Muscle layer of duodenum (tissue), 2 donors: ENCODE measurements around the gene ULK4.
"Not testable (repeated sequence)": the region's sequence is repeated elsewhere in the genome, so short reads cannot be mapped to it uniquely, and the experiment has no call there.

Experiments
- H3K27ac ChIP-seq: one replicate; pipeline ENCODE4 v1.7.0; 2013; ENCODE audit warnings: mild to moderate bottlenecking, low read length
- H3K27me3 ChIP-seq: one replicate; pipeline ENCODE4 v1.7.0; 2013; ENCODE audit warnings: low read depth, mild to moderate bottlenecking, control low read depth, low read length
- H3K36me3 ChIP-seq, 2 donors: one replicate each; pipeline ENCODE4 v1.7.0; 2013; ENCODE audit warnings: low read length in 2 of 2, control low read depth in 1 of 2, mild to moderate bottlenecking in 1 of 2; ENCODE audit not compliant: insufficient read depth in 2 of 2, control insufficient read depth in 1 of 2
- H3K4me1 ChIP-seq, 2 donors: one replicate each; pipeline ENCODE4 v1.7.0; 2013; ENCODE audit warnings: low read length in 2 of 2, mild to moderate bottlenecking in 2 of 2, control low read depth in 1 of 2, moderate library complexity in 1 of 2; ENCODE audit not compliant: insufficient read depth in 2 of 2, control insufficient read depth in 1 of 2
- H3K4me3 ChIP-seq, 2 donors: one replicate each; pipeline ENCODE4 v1.7.0; 2013; ENCODE audit warnings: low read length in 2 of 2, low read depth in 1 of 2, mild to moderate bottlenecking in 1 of 2
- H3K9me3 ChIP-seq, 2 donors: one replicate each; pipeline ENCODE4 v1.7.0; 2013; ENCODE audit warnings: low read length in 2 of 2, control low read depth in 1 of 2, mild to moderate bottlenecking in 1 of 2; ENCODE audit not compliant: control insufficient read depth in 1 of 2
- donor health status: healthy.

The ULK4 gene

GRCh38 chr3:41863024-41863423, 98.9 kb downstream of the ULK4 start:
- Histone ChIP-seq H3K4me1 (no peaks in the 10 kb centered on the region), H3K36me3 (no peaks in the 10 kb centered on the region), H3K27ac (no peak overlapping the region), H3K27me3 (no peaks in the 10 kb centered on the region), H3K9me3 (no peaks in the 10 kb centered on the region), H3K4me3 (no peak overlapping the region)

GRCh38 chr3:41860489-41860888, 101.4 kb downstream of the ULK4 start:
- not testable (repeated sequence) for H3K4me3 ChIP-seq, H3K36me3 ChIP-seq, H3K27ac ChIP-seq, H3K4me1 ChIP-seq, H3K27me3 ChIP-seq, H3K9me3 ChIP-seq

DNA sequence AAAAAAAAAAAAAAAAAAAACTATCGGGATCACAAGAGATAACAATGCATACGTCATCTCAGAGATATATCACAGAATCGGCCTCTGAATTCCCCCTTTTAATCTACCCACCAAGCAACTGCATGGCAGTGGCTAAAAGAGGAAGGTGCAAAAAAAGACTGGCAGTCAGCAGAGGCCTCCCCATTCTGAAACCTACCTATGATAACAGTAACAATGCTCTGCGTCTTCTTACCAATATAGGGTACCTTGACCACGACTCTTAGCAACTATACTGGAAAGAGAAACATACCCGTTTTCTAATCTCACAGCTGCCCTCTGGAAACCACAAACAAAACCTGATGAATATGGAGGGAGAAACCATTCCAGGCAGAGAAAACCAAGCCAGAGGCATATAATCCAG, 106.9 kb downstream of the ULK4 start:
- Histone ChIP-seq H3K9me3 (no peaks in the 10 kb centered on the region), H3K4me3 (no peak overlapping the region), H3K27ac (no peak overlapping the region), H3K36me3 (no peaks in the 10 kb centered on the region), H3K4me1 (no peaks in the 10 kb centered on the region), H3K27me3 (no peaks in the 10 kb centered on the region)

- H3K4me3 ChIP-seq: no peak overlapping the region
- peaks cover 0 to under 1% of the 10 kb centered on the region in 2 donors for H3K4me1 ChIP-seq
- no peaks in the 10 kb centered on the region for H3K36me3 ChIP-seq
- no peaks in the 10 kb centered on the region for H3K9me3 ChIP-seq
- no peak overlapping the region for H3K27ac ChIP-seq
- H3K27me3 ChIP-seq: no peaks in the 10 kb centered on the region
These were observed 108.2 kb downstream of the ULK4 start for GRCh38 chr3:41853540-41854196.

- no peak overlapping the region for H3K27ac ChIP-seq
- H3K27me3 ChIP-seq: no peaks in the 10 kb centered on the region
- H3K36me3 ChIP-seq: no peaks in the 10 kb centered on the region
- H3K4me3 ChIP-seq: no peak overlapping the region
- H3K4me1 ChIP-seq: peaks cover 0 to 8% of the 10 kb centered on the region in 2 donors
- no peaks in the 10 kb centered on the region for H3K9me3 ChIP-seq
These were observed 112.9 kb downstream of the ULK4 start for GRCh38 chr3:41848753-41849574.

DNA sequence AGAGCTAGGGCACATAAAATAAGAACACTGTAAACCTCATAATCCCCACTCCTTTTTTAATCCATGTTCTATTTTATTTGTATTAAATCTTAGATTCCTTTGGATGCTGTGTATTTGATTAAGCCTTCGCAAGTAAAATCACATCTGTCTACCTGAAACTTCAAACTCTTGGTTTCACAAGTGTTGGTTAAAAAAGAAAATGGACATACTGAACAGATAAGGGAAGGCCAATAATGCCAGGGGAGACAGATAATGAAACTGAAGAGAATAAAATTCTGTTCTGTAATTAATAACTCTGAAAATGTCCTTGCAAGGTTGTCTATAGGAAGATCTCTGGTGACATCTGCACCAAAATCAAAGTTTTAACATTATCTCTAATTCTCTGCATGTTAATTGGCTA, 114.2 kb downstream of the ULK4 start:
- Histone ChIP-seq H3K27me3 (no peaks in the 10 kb centered on the region), H3K36me3 (no peaks in the 10 kb centered on the region), H3K4me3 (no peak overlapping the region), H3K4me1 (peaks cover 0 to 8% of the 10 kb centered on the region in 2 donors), H3K9me3 (no peaks in the 10 kb centered on the region), H3K27ac (no peak overlapping the region)

GRCh38 chr3:41846850-41847249, 115.1 kb downstream of the ULK4 start:
- Histone ChIP-seq H3K4me1 (peaks cover 0 to 8% of the 10 kb centered on the region in 2 donors), H3K36me3 (no peaks in the 10 kb centered on the region), H3K9me3 (no peaks in the 10 kb centered on the region), H3K27me3 (no peaks in the 10 kb centered on the region), H3K27ac (no peak overlapping the region), H3K4me3 (no peak overlapping the region)

GRCh38 chr3:41845826-41846225, 116.1 kb downstream of the ULK4 start:
- H3K4me1 ChIP-seq: peaks cover 0 to 8% of the 10 kb centered on the region in 2 donors
- H3K4me3 ChIP-seq: no peak overlapping the region
- H3K27ac ChIP-seq: no peak overlapping the region
- no peaks in the 10 kb centered on the region for H3K36me3 ChIP-seq
- no peaks in the 10 kb centered on the region for H3K9me3 ChIP-seq
- no peaks in the 10 kb centered on the region for H3K27me3 ChIP-seq

GRCh38 chr3:41844256-41844655, 117.6 kb downstream of the ULK4 start:
- H3K4me1 ChIP-seq, H3K9me3 ChIP-seq, H3K4me3 ChIP-seq, H3K27ac ChIP-seq, H3K27me3 ChIP-seq, H3K36me3 ChIP-seq: not testable (repeated sequence)

DNA sequence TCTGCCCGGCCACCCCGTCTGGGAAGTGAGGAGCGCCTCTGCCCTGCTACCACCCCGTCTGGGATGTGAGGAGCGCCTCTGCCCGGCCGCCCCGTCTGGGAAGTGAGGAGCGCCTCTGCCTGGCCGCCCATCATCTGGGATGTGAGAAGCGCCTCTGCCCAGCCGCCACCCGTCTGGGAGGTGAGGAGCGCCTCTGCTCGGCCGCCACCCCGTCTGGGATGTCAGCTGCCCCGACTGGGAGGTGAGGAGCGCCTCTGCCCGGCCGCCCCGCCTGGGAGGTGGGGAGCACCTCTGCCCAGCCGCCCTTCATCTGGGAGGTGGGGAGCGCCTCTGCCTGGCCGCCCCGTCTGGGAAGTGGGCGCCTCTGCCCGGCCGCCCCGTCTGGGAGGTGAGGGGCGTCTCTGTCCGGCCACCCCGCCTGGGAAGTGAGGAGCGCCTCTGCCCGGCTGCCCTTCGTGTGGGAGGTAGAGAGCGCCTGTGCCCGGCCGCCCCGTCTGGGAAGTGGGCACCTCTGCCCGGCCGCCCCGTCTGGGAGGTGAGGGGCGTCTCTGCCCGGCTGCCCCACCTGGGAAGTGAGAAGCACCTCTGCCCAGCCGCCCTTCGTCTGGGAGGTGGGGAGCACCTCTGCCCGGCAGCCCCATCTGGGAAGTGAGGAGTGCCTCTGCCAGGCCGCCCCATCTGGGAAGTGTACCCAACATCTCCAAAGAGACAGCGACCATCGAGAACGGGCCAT, 120.8 kb downstream of the ULK4 start:
- H3K36me3 ChIP-seq, H3K4me1 ChIP-seq, H3K27ac ChIP-seq, H3K27me3 ChIP-seq, H3K9me3 ChIP-seq, H3K4me3 ChIP-seq: not testable (repeated sequence)

DNA sequence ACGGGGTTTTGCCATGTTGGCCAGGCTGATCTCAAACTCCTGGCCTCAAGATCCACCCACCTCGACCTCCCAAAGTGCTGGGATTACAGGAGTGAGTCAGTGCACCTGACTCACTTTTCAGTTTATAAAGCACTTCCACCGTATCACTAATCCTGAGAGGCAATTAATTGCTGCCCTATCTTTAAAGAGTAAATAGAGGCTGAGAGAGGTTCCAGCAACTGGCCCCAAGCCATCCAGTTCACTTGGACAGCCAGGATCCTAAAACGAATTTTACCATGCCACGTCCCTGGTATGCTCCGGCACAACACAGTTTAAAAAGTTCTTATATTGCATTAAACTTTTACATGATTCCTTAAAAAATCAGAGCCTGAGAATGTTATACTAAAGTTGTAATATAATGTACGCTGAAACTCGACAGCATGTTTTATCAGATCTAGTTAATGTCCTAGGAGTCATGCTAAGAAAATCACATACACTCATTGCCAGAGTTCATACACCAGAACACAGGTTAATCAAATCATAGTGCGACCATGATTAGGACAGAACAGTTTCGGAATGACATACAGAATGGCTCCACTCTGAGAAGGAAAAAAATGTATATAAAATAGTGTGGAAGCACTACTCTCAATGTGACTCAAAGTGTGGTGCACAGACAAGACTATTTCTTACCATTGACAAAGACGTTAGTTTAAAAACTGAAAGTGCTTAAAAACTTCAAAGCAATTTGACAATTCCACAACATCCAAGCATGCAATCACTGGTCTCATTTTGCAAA, 125.4 kb downstream of the ULK4 start:
- Histone ChIP-seq H3K27ac (no peak overlapping the region), H3K4me3 (no peak overlapping the region), H3K27me3 (no peaks in the 10 kb centered on the region), H3K4me1 (no peaks in the 10 kb centered on the region), H3K9me3 (no peaks in the 10 kb centered on the region), H3K36me3 (no peaks in the 10 kb centered on the region)
